Pons (tissue), 1 donor: ENCODE data around the gene ZNF362.

ENCODE experiments used
- DNase-seq: peaks from one replicate; pipeline ENCODE4 v3.0.0-alpha.2; 2016; ENCODE audit warnings: low spot score

ZNF362 gene

DNA sequence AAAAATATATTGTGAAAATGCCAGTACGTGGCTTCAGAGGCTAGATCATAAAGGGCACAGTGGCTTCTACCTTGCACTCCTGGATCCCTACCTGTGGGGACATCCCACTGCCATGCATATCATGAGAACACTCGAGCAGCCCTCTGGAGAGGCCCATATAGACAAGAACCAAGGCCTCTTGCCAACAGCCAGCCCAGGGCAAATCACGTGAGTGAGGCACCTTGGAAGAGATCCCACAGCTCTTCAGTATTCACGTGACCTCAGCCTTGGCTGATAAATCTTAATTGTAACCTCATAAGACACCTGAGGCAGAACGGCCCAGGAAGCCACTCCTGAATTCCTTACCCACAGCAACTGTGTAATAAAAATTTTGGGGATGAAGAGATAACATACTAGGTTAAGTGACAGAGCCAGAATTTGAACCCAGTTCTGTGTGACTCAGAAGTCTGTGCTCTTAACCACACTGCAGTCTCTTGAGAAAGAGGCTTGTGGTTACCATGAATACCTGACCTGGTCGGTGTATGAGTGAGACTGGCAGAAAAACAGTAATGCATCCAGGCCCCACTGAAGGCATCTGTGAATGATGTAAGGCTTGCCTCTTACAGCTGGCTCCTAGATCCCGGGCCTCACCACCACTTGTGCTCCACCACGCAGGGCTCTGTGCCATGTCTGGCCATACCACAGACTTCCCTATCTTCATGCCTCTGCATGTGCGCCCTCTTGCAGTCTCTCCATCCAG is 71.5 kb downstream of the ZNF362 start:
- no peak for DNase-seq

DNA sequence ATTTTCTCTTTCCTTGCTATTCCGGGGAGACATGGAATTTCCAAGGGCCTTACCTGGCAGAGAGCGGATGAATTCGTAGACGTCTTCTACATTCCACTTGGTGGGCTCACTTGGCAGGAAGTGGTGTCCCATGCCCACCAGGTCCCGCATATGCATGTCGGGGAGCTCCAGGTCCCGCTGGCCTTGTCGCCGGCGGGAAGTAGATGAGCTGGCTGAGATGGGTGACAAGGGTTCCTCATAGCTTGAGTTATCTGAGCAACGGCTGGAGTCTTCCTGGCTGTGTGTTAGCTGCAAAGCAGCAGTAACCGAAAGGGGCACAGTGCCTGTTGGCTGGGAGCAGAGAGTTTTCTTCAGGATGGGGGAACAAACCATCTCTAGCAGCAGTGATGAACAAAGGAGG is 72.5 kb downstream of the ZNF362 start:
- no peak for DNase-seq

DNA sequence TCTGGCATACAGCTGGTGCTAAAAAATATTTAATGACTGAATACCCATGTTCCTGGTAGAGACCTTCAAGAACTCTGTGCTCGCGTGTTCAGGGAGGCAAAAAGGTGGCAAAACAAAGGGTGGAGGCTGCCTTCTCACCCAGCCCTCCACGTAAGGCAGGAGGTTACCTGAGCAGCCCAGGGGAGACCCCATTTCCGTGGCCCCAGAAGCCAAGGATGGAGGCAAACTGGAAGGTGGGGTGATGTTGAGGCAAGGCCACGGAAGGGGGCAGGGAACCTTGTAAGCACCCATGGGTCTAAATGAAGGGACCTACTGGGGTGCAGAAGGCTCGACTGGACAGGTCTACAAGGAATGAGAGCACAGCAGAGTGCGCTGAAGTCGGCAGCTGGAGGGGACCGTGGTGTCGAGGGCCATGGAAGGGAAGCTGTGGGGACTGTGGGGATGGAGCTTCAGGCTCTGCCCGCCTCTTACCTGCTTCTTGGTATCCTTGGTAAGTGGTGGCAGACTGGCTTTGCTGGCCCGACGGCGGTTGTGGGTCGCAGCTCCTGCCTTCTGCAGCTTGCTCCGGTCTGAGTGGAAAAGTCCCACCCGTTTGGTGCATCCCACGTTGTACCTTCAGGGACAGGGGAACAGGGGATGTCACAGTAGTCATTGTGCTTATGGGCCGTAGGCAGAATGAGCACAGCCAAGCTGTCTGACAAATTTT is 73.5 kb downstream of the ZNF362 start:
- DNase-seq: no peak

DNA sequence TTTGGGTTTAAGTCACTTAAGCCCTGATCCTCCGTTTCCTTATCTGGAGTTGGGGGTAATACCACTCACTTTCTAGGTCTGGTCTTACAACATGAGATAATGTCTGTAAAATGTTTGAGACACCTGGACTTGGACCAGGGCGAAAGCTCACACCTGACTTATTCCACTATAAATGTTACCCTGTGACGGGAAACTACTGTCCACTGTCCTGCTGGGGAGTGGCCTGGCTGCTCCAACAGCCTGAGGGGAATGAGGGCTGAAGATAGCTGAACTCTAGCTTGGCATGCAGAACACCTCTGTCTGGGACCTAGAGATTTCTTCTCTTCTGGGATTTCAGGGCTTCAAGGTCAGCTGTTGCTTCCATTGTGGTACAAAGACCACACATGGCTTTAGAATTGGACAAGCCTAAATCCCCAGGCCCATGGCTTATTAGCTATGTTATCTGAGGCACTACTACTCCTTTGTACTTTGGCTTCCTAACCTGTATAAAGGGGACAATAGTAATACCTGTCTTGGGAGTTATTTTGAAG is 74.1 kb downstream of the ZNF362 start:
- DNase-seq: no peak

DNA sequence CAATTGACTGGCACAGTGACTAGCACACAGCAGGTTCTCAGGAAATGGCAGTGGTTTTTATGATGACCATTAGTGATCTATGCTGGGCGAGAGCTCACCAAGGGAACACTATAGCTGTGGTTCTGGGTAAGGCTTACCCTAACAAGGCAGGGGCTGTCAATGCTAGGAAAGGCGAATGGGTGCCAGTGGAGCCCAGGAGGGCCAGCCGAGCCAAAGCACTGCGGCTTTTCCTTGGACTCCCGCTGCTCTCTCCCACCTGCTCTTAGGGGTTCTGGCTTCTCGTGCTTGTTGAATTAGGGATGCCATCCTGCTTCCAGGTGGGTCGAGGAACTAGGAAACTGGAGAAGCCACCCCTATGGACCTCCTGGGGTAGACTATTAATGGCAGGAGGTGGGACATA is 74.6 kb downstream of the ZNF362 start:
- no peak for DNase-seq

DNA sequence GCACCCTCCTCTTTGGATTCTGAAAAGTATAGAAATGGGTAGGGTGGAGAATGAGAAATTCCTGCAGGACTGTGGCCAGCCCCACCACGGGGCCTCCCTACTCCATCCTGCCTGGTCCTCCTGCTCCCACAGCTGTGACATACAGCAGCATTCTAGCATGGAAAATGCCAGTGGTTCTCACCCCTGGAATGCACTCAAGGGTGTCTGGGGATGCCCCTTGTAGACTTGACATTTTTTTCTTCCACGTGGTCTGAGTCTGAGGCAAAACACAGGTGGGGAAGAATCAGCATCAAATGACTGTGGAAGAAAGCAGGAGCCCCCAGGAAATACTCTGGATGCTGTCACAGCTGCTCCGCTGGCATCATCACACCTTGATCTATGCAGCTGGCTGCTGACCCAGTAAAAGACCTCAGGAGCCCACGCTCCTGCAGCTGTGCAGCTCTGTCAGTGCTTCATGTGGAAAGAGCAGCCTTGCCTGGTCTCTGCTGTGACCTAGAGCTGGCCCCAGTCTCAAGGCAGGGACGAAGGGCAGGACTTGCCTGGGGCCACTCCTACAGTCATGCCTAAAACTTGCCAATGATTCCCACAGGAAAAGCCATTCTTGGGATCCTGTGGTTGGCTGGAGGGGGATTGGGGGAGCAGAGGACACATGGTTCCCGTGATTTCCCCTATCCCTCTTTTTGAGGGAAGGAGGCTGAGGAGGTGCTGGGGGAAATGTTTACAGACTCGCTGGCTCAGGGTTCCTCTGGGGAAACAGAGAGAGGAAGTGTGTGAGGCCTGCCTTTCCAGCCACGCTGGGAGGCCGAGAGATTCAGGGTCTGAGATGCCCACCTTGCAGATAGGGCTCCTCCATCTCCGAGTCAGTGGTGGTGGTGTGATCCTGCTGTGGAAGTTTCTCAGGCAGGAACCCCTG is 75.4 kb downstream of the ZNF362 start:
- DNase-seq: no peak

DNA sequence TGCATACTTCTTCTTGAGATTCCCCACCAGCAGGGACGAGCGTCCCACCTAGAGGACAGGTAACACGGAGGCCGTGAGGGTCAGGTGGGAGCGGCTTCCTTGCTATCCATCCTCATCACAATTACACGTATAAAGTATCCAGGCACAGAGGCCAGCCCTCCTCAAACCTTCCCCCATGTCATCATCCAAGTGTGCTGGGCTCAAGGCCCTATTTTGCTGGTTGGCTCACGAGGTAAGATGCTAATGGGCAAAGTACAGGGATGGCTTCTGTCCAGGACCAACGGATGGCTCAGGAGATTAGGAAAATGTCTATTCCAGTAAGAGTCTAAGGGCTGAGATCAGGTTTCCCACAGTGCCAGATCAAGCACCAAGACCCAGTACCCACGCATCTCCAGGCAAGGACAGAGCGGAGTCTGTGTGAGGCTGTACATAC is 76.1 kb downstream of the ZNF362 start:
- DNase-seq: no peak

DNA sequence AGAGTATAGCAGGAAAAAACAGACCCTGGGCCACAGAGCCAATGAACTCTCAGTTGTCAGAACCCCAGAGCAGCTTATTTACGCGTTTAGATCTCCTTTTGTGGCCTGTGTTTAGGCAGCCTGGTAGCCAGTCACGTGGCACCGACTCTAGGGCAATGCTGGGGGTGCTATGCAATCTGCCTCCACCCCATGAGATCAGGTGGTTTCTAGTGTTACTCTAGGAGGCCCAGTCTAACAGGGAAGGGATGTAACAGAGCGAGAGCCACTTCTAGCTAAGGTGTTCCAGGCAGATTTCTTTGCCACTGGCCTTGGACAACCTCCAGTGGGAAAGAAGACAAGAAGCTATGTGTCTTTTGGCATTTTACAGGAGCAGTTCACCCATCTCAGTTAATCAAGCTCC is 76.6 kb downstream of the ZNF362 start:
- DNase-seq: no peak

DNA sequence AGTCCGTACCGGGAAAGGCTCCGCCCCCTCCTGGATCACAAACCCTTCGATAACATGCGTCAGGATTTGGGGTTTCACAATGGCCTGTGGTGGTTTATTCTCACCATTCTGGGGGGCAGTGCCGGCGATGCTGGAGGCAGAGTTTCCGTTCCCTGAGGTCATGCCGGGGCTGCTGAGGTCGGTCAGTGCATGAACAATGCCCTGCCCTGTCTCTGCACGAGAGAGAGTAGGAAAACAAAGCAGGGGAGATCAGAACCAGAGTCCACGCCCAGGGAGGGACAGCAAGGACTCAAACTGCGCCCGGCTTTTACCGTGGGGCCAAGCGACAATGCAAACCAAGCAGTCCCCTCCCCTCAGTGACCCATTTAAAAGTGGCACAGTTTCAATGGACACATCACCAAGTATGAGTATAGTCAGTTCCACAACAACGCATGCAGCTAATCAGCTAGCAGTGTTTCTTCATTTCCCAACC is 77.8 kb downstream of the ZNF362 start:
- no peak for DNase-seq

DNA sequence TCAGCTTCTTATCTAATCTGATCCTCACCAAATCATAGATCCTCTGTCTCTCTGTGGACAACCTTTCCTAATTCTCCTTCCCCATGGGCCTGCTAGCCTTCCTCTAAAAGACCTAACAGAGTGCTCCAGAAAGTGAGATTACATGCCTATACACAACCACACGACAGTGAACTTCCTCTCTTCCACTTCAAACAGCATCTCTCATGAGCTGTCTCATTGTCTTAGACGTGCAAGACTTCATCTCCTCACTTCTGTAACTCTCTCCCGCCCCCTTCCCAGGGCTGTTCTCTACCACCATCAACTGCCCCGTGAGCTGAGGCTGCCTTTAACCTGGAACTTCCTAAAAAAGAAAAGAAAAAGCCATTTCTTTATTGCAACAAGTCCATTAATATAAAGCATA is 78.7 kb downstream of the ZNF362 start:
- DNase-seq: peak; percentile 70

DNA sequence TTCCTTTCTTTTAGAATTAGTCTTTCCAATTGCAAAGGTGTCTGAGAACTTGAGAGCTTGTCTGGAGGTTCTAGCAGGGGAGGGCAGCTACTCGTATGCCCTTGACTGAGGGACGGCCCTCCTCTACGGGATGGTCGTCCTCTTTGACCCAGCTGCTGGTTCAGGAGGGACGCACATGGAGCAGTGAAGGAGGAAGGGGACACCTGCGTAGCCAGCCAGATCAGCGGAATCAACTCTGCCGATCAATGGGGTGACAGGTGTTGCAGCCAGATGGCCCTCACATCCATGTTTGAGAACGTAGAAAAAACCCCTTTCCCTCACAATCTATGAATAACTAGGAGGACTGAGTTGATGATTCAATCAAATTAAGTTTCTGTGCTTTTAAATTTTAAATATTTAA is 80.3 kb downstream of the ZNF362 start:
- no peak for DNase-seq

DNA sequence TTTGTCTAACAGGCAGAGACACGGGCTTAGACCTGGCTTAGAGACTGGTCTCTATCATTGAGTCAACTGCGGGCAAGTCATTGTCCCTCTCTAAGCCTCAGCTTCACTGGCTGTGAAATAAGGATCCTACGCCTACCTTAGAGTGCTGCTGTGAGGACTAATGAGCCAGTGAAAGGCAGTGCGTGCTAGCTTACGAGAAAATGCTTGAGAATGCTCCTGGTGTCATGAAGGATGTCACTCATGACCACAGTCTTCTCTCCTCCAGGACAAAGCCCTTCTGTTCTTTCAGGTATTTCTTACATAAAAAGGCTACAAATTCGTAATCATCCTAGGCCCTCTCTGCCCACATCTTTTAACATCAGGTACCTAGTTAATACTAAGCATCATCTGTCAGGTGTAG is 81.1 kb downstream of the ZNF362 start:
- no peak for DNase-seq

DNA sequence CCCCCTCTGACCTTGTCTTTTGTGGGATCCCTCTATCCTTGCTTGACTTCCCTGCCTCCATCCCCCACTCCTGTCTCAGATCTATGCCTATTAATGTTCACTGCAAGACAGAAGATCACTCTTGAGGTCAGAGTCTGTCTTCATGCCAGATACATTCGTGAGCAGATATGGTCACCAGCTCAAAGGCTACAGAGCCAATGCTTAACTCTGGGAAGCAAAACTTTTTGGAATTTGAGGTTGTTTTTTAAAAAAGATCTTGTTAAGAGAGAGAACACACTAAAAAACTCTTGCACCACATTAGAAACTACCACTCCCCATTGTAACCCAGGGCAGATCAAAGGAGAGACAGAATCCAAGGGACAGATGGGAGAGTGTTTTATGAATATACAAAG is 81.8 kb downstream of the ZNF362 start:
- no peak for DNase-seq

DNA sequence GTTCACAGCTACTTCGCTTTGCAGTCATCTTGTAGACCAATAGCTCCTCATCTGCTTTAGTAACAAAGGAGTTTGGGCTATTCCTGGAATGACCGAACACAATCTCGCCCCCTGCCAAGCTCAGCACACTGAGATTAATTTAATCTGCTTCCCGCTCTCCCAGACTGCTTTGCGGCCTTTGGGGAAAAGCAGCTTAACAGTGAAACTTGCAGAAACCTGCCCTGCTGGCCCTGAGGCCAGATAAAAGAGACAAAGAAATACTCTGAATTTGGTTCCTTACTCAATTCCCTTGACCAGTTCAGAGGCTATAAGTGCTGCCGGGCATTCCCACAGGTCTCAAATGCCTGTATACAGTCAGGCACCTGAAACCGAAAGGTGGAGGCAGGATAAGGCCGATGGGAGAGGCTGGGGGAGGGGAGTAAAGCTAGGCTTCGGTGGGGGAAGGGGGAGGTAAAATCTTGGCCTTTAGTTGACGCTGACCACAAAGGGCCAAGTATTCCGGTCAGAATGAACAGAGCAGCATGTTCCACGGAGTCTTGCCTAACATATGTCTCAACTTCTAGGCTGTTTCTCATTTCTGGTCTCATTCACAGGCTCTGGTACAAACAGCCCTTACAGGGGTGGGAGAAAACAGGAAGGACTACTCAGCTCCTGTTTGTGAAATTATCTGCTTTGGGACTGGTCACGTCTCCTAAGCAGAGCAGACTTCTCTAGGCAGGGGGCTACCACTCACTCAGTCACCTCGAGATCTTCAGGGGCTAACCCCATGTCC is 82.3 kb downstream of the ZNF362 start:
- DNase-seq: peak; percentile 83

DNA sequence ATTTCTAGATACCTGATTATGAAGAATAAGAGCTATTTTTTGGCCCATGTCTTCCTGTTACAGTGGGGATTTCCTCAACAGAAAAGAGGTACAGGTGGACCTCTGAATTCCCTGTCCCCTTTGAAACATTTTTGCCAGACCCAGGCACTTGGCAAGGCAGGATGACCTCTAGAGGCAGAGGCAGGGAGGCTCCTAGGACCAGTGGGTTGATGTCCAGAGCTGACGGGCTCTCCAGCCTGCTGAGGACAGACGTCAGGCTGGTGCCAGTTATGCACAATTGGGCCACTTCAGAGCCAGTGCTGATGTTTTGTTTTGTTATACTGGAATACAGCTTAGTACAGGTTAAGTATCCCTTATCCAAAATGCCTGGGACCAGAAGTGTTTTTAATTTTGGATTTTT is 83.1 kb downstream of the ZNF362 start:
- no peak for DNase-seq

DNA sequence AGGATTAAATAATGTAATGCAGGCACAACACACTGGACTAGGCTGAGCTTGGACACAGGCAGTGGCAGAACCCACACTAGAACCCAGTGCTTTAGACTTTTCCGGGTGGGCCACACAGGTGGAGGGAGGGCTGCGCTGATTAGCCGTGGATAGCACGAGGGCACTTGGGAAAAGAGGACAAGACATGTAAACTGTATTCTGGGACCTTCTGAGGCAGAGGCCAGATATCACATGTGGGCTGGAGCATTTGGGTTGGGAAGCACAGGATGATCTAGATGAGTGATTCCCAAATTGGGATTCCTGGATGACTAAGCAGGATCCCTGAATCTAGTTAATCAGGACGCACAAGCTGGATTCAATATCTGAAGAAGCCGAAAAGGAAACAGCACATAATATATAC is 84.9 kb downstream of the ZNF362 start:
- no peak for DNase-seq

DNA sequence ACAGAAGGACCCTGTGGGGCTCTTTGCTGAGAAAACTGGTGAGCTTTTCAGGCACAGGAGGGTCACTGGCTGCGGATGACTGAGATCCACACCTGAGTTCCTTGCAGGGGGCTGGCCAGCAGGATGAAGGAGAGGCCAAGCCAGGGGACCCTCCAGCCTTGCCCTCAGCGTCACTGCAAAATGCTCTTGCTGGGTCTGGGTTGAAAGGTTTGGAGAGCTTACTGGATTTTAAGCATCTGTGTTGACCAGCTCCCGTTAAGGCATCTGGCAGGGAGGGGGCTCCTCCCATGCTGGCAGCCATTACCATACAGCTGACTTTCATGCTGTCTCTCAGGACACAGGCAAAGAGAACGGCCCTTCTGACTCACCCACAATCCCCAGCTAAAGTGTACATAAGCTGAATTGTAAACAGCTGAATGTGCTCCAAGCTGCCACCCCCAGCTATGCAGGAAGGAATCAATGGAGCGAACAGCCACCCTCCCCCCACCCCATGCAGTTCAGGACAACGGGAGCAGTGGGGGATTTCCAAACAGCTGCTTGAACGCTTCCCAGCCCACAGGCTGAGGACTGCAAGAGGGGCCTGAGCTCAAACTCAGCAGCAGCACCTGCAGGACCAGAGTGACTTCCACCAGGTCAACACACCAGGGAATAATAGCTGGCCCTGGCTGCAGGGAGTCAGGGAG is 85.9 kb downstream of the ZNF362 start:
- peak; percentile 94 for DNase-seq

DNA sequence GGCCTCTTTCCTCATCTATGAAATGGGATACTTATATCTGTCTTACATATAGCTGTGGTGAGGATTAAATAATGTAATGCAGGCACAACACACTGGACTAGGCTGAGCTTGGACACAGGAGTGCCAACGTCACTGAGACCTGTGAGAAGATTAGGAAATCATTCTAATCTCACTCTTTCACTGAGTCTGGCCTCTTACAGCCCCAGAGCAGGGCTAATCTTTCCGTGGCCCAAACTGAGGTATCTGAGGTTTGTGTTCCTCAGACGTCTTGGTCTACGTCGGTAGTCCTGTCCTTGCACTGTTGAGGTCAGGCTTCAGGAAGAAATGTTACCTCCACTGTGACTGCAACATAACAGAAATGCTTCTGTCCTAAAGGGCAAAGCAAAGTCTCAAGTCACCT is 87.2 kb downstream of the ZNF362 start:
- no peak for DNase-seq

DNA sequence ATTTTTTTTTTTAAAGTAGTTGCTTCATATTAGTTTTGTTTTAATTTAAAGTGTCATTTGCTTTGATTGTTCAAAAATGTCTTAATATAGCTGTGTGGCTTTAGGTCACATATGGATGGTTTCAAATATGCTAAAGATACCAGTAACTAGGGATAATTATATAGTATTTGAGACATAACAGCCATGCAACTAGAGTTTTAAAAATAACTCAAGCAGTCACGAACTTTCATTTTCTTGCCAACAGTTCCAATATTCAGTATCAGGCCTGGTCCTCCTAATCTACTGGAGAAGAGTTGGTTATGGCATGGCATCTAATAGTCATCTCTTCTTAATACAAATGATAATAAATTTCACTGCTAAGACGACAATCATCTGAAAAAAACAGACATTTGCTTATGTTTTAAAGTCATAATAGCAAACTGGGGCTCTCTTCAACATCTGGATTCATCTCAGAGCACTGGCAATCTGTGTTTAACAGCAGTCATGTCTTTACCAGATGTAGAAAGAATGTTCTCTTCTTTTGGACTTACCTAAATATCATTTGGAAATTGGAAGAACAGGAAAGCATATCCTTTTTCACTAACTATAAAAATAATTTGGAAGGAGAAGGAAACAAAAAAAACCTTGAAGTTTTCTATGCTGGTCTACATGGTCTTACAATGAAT is 88.7 kb downstream of the ZNF362 start:
- DNase-seq: no peak

DNA sequence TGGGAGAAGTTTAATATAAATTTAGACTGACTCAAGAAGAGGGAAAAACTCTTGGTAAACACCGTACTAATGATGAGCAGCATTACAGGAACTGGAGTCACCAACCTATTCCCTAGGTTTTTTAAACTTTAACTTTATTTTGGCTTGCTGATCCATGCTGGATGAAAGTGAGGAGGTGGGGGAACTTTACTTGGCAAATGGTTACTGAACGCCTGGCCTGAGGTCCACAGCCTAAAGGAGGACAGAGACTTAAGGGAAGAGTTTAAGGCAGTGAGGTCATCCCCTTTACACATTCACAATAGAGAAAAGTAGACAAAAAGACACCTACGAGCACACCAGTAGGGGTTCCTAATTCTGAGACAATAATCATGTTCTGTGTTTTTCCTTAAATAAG is 90.2 kb downstream of the ZNF362 start:
- no peak for DNase-seq
